A673 (cell line): ENCODE measurements around the gene TUT1. TPM values are rescaled to one million over a fixed set of nuclear protein-coding genes. Genes with fewer than 3 reads are reported as not detected.

Experiments used
- BruUV-seq: library from RNA; stranded (reverse); fragments of 400-500 nt; replicated peaks from 2 replicates; lab custom pipeline; 2021; lab: Mats Ljungman, UMichigan
- CTCF ChIA-PET: fragments of 300-600 bp; sonication (Branson Sonifier 250); formaldehyde crosslinking; loops from one replicate; lab custom pipeline; 2022; ENCODE audit warnings: antibody characterized with exemption; lab: Charles Lee
- POLR2A ChIA-PET: fragments of 300-600 bp; sonication (Branson Sonifier 250); formaldehyde crosslinking; loops from one replicate; lab custom pipeline; 2022; ENCODE audit warnings: antibody characterized with exemption; ENCODE audit not compliant: low non-redundant PET; lab: Charles Lee
- DNase-seq: peaks from one replicate; pipeline ENCODE4 v3.0.0-alpha.2; 2015; ENCODE audit warnings: low spot score
- H3K27ac ChIP-seq: fragments of 200-600 bp; sonication (generic); 2 replicates; pipeline ENCODE4 v1.5.1; 2016; ENCODE audit warnings: mixed run types, low read depth, mild to moderate bottlenecking, mixed read lengths, antibody characterized with exemption, low read length; ENCODE audit not compliant: poor library complexity, severe bottlenecking
- H3K27me3 ChIP-seq: fragments of 200-600 bp; sonication (generic); replicated peaks from 2 replicates; pipeline ENCODE4 v1.6.1; 2017; ENCODE audit warnings: mixed run types, low read depth, mild to moderate bottlenecking, mixed read lengths, antibody characterized with exemption, low read length; ENCODE audit not compliant: insufficient read depth, poor library complexity
- H3K36me3 ChIP-seq: fragments of 200-600 bp; sonication (generic); 2 replicates; pipeline ENCODE4 v1.6.1; 2016; ENCODE audit warnings: mixed run types, mild to moderate bottlenecking, mixed read lengths, antibody characterized with exemption, low read length; ENCODE audit not compliant: insufficient read depth, poor library complexity, severe bottlenecking
- H3K4me1 ChIP-seq: fragments of 200-600 bp; sonication (generic); 2 replicates; pipeline ENCODE4 v1.6.1; 2017; ENCODE audit warnings: mixed run types, mild to moderate bottlenecking, mixed read lengths, antibody characterized with exemption, low read length; ENCODE audit not compliant: insufficient read depth, poor library complexity, severe bottlenecking
- H3K4me3 ChIP-seq: fragments of 200-600 bp; sonication (generic); 2 replicates; pipeline ENCODE4 v1.5.1; 2016; ENCODE audit warnings: low read depth, mixed run types, mild to moderate bottlenecking, mixed read lengths, low read length; ENCODE audit not compliant: poor library complexity, severe bottlenecking
- H3K9me3 ChIP-seq: fragments of 200-600 bp; sonication (generic); 2 replicates; pipeline ENCODE4 v1.6.1; 2016; ENCODE audit warnings: mixed run types, low read depth, mild to moderate bottlenecking, mixed read lengths, antibody characterized with exemption, low read length; ENCODE audit not compliant: poor library complexity, severe bottlenecking
- CTCF ChIP-seq: fragments of 300-800, 200-600 bp; sonication (generic); conservative IDR thresholded peaks from 2 replicates; pipeline ENCODE4 v1.5.1; 2017; ENCODE audit warnings: low read depth, mild to moderate bottlenecking, antibody characterized with exemption, low read length, moderate library complexity, mixed read lengths
- EZH2 ChIP-seq: fragments of 200-600 bp; sonication (generic); IDR thresholded peaks from 2 replicates; pipeline ENCODE4 v1.6.1; 2017; ENCODE audit warnings: borderline replicate concordance, low read depth, mild to moderate bottlenecking, mixed read lengths, antibody characterized with exemption, low read length; ENCODE audit not compliant: poor library complexity, severe bottlenecking
- intact Hi-C: fragments of 100-400 bp; cut with micrococcal nuclease; formaldehyde crosslinking; loops from one replicate; pipeline ENCODE4 v1.10.0; 2022; ENCODE audit not compliant: unreplicated experiment
- total RNA-seq: library from RNA; stranded (reverse); gene quantifications from 2 replicates; pipeline ENCODE4 v1.2.3, GENCODE V29; 2021

Gene TUT1
- total RNA-seq, 1 experiment from 2014 or later: 27.6 TPM

GRCh38 chr11:62544581-62545436 is 46.5 kb downstream of the TUT1 start:
- DNase-seq: peak; percentile 50
- intact Hi-C loops: loop anchor here (5.0 to 10.0 kb wide), 2 partner anchors 48 to 150 kb away; no protein-coding TSS in a partner anchor
- Histone ChIP-seq H3K4me3 (peak overlapping the region; percentile 66), H3K4me1 (peaks cover 54% of the 10 kb centered on the region), H3K27ac (peak overlapping the region; percentile 81), H3K9me3 (no peaks in the 10 kb centered on the region), H3K36me3 (no peaks in the 10 kb centered on the region), H3K27me3 (no peaks in the 10 kb centered on the region)
- no TSS peak for BruUV-seq
- TF ChIP-seq CTCF (no peak), EZH2 (no peak)
- POLR2A ChIA-PET: interaction anchor here (0.6 kb wide), 1 partner anchor 296 kb away, joined by 3 read pairs; no protein-coding TSS in a partner anchor
- CTCF ChIA-PET: interaction anchor here (0.5 to 5.0 kb wide), 6 partner anchors 15 to 155 kb away, joined by 5 to 71 read pairs (median 10); partner anchors contain the start of genes GANAB and SCGB1A1

DNA sequence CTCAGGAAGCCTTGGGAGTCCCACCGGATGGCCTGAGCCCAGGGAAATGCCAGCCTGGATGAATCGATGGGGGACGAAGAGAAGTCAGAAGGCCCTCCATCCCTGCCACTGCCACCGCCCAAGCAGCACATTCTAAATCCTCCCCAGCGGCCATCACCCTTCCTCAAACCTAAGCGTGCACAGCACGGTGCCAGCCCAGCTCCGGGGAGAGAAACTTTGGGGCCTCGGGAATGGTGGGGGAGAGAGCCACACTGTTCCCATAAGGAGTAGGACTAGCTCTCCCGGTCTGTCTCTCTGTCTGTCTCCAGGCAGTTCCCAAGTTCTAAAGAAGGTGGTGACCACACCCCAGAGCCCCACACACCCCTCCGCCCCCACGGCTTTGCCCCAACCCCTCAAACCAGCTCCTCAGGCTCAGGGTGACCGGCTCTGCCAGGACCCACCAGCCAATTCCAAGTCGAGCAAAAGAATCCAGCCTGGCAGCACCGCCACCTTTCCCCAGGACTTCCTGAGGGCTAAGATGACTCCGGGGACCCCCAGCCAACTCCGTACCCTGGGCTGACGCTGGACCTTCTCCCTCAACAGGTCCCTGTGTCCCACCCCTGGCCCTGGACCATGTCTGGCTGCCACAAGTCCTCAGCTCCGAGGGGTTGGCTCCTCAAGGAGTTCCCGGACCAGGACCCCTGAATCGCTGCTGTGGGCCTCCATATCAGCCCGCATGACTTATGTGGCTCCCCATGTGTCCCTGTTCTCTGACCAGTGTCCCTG is 47.5 kb downstream of the TUT1 start:
- peak overlapping the region; percentile 66 for H3K4me3 ChIP-seq
- CTCF ChIA-PET: interaction anchor here (0.5 to 5.0 kb wide), 6 partner anchors 16 to 269 kb away, joined by 4 to 71 read pairs (median 12); partner anchors contain the start of gene EEF1G

More for the DNA sequence above, 47.5 kb downstream of the TUT1 start:
- POLR2A ChIA-PET: no interaction called here
- intact Hi-C loops: loop anchor here (1.0 to 10.0 kb wide), 2 partner anchors 120 to 149 kb away; no protein-coding TSS in a partner anchor
- Histone ChIP-seq H3K4me1 (peaks cover 62% of the 10 kb centered on the region), H3K27ac (peak overlapping the region; percentile 81), H3K27me3 (no peaks in the 10 kb centered on the region), H3K36me3 (no peaks in the 10 kb centered on the region), H3K9me3 (no peaks in the 10 kb centered on the region)
- no peak for TF ChIP-seq CTCF
- no peak for TF ChIP-seq EZH2
- DNase-seq: no peak
- no TSS peak for BruUV-seq
